ENCODE results near the gene KCTD12.
A peak's percentile ranks its signal among the peaks of the same experiment; 100 is the strongest.

The KCTD12 gene

DNA sequence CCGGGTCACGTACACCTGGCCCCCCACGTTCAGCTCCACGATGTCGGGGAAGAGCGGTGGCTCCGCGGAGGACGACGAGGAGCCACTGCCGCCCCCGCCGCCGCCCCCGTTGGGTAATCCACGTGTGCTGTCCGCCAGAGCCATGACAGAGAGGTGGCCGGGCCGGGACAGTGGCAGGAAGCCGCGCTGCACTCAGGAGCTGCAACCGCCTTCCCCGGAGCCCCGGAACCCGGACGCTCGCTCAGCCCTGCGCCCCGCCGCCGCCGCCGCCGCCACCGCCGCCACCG is 257 bp downstream of the KCTD12 start:
- DNase-seq = no peak

DNA sequence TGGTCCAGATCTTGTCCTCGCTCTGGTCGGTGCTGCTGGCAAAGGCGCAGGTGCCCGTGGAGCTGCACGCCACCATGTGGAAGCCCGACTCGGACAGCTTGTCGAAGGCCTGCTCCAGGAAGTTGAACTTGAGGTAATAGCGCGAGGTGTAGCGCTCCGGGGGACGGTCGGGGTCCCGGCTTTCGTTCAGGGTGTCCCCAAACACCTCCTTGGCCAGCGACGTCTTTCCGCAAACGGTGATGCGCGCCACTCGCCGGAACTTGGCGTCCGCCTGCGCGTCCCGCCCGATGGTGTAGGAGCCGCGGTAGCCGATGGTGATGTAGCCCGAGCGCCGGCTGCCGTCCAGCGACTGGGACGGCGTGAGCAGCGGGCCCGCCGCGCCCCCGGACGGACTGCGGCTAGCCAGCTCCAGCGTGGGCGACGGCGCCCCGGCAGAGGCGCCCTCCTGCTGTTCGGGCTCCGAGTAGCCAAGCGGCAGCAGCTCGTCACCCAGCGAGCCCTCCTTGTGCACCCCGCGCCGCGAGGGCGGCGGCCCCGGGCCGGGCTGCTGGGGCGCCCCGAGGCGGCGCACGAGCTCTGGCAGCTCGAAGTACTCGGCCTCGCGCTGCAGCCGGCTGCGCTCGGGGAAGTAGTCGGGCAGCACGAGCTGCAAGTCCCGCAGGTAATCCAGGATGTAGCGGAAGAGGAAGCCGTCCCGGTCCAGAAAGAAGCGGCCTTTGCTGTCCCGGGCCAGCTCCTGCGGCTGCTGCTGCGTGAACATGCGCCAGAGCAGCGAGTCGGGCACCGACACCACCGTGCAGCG is 801 bp downstream of the KCTD12 start:
- peak; percentile 55 for DNase-seq

DNA sequence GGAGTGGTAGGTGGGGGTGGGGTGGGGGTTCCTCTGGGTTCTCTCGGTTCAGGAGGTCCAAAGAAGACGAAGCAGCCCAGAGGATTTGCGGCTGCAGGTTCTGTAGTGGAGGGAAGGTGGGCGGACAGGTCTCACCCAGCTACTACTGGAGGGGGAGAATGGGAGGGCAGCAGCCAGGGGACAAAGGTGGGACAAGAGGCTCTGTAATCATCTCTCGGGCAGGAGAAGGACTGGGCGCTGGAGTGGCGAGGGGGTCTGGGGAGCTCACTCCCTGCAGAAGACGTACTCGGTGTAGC is 1.4 kb downstream of the KCTD12 start:
- no peak for DNase-seq

DNA sequence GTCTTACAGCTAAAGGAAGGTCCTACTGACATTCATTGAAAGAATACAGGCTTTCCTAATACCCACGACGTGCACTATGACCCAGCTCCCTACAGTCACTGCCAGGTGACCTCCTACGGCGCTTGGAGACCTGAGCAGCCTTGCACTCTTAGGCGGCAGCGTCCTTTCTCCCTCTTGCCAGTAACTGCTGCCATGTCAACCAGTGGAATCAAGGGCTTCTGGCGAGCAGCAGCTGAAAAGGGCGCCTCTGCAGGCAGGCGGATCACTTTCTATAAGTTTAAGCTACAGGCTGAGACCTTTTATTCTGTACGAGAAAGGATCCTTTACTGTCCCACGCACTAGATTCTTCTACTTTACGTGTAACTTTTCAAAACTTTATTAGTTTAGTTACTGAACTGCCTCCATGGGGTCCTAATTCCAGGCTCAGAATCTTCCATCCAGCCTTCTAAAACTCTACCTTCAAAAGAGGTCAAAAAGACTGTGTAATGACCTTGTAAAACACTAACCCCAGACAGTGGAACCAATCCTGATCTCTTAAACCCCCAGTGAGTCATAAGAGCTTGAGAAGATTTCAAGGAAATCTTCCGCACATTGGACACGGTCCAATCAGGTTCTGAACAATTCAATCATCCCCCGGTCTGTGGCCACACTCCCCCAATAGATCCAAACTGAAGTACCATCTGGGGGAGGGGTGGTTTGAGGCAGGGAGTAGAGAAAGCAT is 1.9 kb downstream of the KCTD12 start:
- DNase-seq = no peak

DNA sequence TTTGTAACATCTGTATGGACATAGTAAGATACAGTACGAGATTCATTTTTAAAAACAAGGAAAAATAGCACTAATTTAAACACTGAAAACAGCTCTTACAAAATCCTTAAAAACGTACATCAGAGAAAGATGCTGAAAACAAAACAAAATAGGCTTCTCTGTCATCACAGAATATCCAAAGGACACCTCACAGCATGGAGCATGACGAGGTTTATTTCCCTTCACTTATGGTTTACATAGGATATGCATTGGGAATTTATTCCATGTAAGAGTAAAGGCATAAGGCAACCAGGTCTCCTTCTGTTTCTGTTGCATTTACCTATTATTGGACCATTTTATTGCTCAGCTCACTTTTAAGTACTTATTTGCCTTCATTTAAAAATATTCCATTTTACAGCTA is 3.0 kb downstream of the KCTD12 start:
- no peak for DNase-seq

DNA sequence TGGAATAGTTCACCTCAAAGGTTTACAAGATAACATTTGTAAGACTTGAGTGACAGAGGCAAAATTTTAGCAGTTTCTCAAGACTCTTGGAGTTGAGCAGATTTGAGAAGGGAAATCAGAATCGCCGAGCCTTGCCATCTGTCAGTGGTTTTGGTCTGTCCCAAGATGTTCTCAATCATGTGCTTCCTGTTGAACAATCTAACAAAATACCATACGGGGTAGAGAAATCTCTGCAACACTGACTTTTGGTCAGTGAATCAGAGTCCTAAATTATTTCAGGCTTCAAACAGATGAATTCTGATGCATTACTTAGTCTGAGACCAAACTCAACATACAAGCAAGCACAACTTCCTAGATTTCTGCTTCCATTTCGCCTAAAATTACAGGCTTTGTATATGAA is 3.8 kb downstream of the KCTD12 start:
- DNase-seq = peak; percentile 87

DNA sequence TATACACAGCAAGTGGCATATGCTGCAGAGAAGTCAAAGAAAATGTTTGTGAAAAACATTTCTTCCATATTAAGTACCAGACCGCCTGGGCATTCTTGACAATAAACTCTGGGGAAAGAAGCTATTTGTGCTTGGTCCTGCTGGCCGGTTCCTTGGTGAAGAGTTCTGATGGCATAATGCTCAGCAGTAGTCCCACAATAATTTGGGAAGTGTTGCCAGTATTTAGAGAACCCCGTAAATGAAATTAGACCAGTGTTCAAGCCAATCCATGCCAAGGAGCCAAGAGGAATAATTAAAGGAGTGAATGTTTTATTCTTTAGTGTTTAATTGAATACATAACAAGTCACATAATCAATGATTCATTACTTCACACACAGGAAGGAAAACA is 6.3 kb downstream of the KCTD12 start:
- no peak for DNase-seq

DNA sequence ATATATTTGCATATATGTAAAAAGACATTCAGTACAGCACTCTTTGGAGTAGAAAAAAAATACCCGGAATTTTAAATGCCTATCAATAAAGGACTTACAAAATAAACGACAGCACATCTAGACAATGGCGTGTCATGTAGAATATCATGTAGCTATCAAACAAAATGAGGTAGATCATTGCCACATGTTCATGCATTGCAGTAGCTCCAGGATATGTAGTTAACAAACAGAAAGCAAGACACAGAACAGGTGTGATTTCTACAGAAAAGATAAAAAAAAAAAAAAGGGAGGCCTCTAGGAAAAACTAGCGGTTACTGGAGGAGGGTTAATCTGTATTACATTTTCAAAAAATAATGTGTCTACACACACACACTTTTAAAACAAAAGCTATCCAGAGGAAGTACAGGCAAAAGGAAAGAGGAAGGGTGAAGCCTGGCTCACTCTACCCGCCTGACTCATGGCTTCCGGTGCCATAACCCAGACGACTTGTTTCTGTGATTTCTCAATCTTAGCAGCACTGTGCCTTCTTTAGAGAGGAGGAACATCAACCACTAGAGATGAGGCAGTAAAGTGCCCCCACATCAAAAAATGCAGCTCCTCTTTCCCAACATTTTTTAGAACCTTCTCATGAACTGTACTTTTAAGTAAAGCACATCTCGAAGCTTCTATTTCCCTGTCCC is 6.9 kb downstream of the KCTD12 start:
- DNase-seq = peak; percentile 68

DNA sequence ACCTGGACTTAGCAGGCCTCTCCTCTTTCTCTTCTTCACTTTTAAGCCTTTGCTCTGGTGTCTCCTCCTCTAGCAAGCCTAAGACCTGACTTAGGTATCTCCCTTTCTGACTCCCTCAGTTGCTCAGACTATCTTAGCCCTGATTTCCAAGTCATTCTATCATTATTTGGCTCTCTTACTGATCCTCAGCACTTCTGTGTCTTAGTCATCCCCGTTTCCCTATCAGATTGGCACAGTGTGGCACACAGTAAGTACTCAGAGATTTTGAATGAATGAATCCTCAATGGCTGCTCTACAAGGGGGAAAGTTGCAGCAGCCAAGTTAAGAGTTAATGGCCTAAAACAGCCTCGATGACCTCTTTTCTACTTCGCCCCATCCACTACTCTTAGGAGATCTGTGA is 8.2 kb downstream of the KCTD12 start:
- no peak for DNase-seq

DNA sequence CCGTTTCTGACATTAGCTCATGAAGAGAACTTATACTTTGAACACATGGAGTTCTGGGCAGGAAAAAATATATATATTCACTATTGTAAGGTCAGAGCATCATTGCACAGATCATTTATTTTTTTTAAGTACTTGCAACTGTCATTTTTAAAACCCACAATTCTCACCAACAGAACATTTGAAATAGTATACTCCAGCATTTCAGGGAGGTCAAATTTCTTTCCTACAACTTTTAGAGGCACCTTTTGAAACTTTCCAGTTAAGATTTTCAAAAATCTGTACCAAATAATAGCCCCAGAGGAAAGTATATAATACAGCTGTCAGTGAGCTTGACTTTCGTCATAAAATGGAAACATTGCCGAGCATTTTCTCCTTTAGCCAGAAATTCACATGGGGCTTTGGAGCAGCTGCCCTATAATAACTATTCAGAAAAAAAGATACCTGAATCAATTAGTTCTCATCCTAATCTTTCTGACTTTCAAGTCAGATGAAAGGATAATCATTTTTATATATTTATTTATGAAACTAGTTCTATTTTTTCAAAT is 10.9 kb downstream of the KCTD12 start:
- no peak for DNase-seq

DNA sequence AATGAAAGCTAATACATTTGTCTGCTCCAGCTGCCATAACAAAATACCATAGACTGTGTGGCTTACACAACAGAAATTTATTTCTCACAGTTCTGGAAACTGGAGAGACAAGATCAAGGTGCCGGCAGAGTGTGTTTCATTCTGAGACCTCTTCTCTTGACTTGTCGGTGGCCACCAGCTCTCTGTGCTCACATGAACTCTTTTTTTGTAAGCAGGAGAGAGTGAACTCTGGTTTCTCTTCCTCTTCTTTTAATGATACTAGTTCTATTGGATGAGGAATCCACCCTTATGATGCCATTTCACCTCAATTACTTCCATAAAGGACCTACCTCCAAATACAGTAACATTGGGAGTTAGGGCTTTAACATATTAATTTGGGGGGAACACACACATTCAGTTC is 11.7 kb downstream of the KCTD12 start:
- DNase-seq = no peak

DNA sequence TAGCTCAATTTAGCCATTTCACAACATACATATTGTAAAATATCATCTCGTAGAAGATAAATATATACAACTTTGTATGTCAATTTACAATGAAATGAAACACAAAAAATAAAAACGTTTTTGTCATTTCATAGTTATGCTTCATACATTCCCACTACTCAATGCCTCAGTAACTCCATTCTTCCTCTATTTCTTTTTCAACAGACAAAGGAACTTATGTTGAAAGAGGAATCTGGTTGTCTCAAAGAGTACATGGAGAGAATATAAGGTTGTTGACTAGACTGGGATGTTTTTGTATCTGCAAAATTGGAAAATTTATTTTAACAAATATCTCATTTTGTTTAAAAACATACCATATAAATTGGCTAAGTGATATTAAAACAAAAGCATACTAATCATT is 12.8 kb downstream of the KCTD12 start:
- no peak for DNase-seq

DNA sequence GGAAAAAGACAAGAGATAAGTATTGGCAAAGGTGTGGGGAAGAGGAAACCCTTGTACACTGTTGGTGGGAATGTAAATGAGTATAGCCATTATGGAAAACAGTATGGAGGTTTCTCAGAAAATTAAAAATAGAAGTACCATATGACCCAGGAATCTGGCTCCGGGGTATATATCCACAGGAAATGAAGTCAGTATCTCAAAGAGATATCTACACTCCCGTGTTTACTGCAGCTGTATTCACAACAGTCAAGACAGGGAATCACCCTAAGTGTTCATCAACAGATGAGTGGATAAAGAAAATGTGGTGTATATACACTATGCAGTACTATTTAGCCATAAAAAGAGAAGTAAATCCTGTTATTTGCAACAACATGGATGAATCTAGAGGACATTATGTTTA is 13.5 kb downstream of the KCTD12 start:
- DNase-seq = no peak

DNA sequence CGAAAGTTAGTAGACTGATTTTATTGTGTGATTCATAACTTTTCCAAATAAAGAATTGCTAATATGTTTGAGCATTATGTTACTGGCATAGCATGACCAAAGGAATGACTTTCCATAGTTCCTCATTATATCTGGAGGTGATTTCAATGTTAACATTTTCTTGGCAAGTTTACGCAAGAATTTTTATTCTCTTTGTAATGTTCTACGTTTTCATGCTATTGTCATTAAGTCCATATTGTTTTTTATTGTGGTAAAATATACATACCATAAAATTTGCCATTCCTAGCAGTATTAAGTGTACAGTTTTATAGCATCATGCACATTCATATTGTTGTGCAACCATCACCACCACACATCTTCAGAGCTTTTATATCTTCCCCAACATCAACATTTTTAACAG is 14.8 kb downstream of the KCTD12 start:
- peak; percentile 62 for DNase-seq

DNA sequence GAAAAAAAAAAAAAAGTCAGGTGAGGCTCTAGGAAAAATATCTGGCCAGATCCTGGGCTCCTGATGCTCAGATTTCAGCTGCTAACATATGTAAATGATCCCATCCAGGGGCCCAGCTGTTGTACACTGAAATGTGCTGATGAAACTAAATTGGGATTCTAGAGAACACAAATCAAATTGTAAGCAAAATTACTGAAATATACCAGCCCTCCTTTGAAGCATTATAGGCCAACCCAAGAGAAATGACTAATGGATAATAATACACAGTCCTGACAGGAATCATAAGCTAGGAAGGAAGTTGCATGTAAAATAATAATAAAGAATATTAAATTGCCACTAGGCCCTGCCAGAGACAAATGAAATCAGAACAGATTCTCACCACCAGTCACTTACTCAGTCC is 17.8 kb downstream of the KCTD12 start:
- DNase-seq = no peak

DNA sequence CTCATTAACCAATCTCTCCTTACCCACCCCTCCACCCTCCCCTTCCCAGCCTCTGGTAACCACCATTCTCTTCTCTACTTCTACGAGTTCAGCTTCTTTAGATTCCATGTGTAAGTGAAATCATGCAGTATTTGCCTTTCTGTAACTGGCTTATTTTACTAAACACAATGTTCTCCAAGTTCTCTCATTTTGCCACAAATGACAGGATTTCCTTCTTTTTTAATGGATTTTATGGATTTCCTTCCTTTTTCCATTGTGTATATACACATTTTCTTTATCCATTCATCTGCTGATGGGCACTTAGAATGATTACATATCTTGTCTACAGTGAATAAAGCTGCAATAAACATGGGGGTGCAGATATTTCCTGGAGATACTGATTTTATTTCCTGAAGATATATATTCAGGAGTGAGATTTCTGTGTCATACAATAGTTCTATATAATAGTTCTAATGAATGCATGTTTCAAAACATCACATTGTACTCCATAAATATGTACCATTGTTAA is 20.2 kb downstream of the KCTD12 start:
- no peak for DNase-seq

DNA sequence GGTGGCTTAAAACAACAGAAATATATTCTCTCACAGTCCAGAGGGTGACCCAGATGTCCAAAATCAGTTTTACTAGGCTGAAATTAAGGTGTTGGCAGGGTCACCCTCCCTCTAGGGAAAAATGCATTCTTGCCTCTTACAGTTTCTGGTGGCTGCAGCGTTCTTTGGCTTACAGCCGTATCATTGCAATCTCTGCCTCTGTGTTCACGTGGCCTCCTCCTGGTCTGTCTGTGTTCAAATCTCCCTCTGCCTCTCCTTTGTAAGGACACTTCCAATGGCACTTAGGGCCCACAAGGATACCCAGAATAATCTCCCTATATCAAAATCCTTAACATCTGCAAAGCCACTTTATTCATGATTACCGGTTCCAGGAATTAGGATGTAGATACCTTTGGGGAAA is 21.1 kb downstream of the KCTD12 start:
- DNase-seq = no peak

DNA sequence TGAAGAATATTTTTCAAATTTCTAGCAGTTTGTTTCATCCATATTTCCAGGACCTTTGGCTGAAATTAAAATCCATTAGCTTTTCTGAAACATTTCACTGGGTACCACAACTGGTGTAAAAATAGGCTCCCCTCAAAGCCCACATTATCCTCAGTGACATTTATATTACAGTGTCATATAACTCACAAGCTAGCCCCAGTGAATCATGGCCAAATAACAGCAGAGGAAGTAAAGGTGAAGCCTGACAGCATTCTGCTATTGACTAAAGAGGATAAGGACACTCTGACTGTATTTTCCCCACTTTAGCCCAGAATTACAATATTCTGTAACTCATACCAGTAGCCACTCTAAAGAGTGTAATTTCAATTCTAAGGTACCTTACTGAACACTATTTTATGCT is 21.9 kb downstream of the KCTD12 start:
- DNase-seq = no peak

DNA sequence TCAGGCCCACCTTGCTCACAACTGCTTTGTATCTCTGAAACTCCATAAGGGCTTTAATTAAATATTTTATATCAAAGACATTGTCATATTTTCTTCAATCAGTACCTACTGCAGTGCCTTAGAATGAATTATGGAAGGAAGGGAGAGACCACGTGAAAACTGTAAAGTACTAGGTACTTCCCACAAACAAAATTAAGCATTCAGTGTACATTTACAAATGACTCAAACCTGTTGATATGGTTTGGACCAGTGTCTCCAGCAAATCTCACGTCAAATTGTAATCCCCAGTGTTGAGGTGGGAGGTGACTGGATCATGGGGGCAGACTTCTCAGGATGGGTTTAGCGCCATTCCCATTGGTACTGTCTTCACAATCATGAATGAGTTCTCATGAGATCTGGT is 23.2 kb downstream of the KCTD12 start:
- DNase-seq = no peak

DNA sequence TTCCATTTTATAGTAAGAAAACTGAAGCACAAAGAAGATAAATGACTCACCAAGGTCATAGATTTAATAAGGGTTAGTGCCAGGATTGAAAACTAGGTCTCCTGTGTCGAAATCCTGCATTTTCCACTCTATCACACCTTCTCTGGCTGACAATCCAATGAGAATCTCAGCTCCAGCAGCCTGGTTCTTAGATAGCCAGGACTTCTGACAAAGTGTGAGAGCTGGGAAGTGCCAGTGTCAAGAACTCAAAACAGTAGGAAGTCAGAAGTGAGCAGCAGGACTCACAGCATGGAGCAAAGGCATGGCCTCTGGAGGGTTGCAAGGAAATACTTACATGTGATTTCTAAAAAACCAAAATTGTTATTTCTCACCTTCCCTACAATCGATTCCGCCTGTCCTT is 24.3 kb downstream of the KCTD12 start:
- no peak for DNase-seq

DNA sequence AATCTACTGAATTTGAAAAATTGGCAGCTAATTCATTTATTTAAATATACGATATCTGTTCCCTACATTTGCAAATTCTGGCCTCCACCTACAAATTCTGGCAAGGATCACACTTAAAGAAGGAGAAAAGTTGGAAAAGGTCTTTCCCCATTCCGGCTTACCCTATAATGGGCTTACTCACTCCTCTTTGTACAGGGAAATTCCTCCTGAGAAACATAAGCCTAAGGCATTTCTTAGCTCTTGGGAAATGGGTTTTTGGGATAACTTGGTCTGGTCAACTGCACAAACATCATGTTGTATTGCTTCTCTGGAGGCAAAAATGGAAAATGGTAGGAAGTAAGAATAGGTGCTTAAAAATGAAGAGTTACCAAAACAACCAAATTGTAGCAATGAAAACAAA is 25.5 kb downstream of the KCTD12 start:
- DNase-seq = no peak

DNA sequence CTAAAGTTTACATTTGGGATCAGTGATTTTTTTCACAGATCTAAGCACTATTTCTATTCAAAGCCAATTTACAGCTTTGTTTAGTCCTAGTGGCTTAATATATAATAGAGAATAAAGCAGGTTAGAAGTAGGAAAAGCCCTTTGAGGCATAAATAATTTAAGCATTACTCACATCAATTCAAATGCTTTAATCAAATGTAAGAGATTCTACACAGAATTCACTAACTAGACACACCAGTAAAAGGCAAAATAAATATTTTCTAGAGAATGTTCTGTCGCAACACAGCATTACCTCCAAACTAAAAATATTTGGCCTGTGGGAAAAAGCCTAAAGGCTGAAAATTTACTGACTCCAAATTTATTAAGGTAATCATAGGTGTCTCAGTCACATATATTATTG is 31.3 kb downstream of the KCTD12 start:
- DNase-seq = peak; percentile 44

DNA sequence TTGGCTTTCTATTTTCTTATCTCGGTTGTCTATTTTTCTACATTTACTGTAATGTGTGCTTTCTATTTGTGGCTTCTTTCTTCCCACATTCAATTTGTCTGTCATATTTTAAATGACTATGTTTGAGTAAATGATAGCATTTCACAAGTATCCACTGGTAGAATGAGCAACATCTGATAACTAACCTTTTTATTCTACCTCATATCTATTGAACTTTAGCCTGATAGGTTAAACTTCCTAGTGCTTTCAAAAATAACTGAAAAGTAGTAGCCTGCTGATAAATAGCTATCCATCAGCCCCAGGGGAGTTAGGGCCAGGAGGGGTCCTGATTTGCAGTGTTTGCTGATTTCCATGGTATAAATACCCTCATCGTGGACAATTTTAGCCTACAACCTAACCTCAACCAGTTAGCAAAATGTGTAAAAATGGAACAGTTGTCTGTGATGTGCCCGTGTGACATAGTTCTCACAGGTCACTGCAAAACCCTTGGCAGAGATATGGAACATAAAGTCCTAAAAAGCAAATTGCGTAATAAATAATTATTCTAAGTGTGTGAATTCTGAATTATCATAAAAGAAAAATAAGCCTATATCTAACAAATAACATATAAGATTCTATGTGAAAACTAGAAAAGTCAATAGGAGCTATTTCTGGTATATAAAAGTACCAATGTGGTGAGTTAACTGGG is 32.1 kb downstream of the KCTD12 start:
- no peak for DNase-seq

DNA sequence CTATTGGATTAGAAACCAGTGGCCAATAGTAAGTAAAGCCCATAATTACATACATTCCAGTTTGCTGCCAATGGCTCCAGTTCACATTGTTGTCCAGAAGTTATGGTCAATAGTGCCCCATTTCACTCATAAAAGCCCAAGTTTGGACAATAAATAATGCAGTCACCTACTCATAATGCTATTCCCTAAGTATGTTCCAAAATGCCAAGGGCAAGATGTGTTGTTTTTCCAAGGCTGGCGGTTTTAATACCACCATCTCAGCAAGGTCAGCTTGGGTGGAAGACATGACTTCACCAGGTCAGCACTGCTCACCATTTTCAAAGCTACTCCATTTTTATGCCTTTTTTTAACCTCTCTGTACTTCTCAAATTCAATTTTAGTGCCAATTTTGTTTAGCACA is 32.7 kb downstream of the KCTD12 start:
- no peak for DNase-seq
